HepG2 (cell line): ENCODE results near the gene EVA1C. TPM values are rescaled to one million over a fixed set of nuclear protein-coding genes. Genes with fewer than 3 reads are reported as not detected.

ENCODE experiments used
- ATAC-seq: fragments of 200-7000 bp; cut with Tn5 transposase; 3 replicates; pipeline ENCODE4 v1.9.1; 2020; ENCODE audit warnings: mild to moderate bottlenecking, moderate library complexity
- BruUV-seq: library from RNA; stranded (reverse); fragments of 400-500 nt; replicated peaks from 2 replicates; lab custom pipeline; 2021; lab: Mats Ljungman, UMichigan
- CTCF ChIA-PET: fragments of 300-600 bp; formaldehyde crosslinking; extraction: SDS; loops from one replicate; lab custom pipeline; 2021; ENCODE audit warnings: low total read pairs, inconsistent platforms, low intra/inter-chr PET ratio; lab: Yijun Ruan, JAX
- POLR2A ChIA-PET: fragments of 350-600 bp; sonication (Branson Sonifier 250); formaldehyde crosslinking; loops from one replicate; lab custom pipeline; 2020; ENCODE audit warnings: antibody characterized with exemption, inconsistent platforms; lab: Yijun Ruan, JAX
- DNase-seq: peaks from one replicate; pipeline ENCODE4 v3.0.0-alpha.2; 2015; ENCODE audit warnings: low spot score
- FAIRE-seq: peaks from 3 replicates; lab custom pipeline; 2011; peaks lifted over from hg19 to GRCh38; lab: Jason Lieb, UNC
- H2AFZ ChIP-seq: one replicate; pipeline ENCODE4 v1.6.1; 2011; ENCODE audit warnings: low read length, inconsistent platforms
- H3K27ac ChIP-seq: fragments of 300-600 bp; 3 replicates; pipeline ENCODE4 v1.8.0; 2011; ENCODE audit warnings: mixed run types, mild to moderate bottlenecking, mixed read lengths, low read length, inconsistent platforms; ENCODE audit not compliant: insufficient read depth; ENCODE audit errors: extremely low read length
- H3K27me3 ChIP-seq, 2 experiments: fragments of 200-600 bp in 1 of 2; 2 replicates in 1 of 2; 3 replicates in 1 of 2; pipeline versions ENCODE4 v1.6.0 to v1.8.0; 2011; ENCODE audit warnings: low read length in 2 of 2, mild to moderate bottlenecking in 2 of 2, moderate library complexity in 2 of 2, inconsistent platforms in 1 of 2; ENCODE audit not compliant: insufficient read depth in 2 of 2, control insufficient read depth in 1 of 2
- H3K36me3 ChIP-seq, 2 experiments: fragments of 200-600 bp in 1 of 2; replicated peaks in 1 of 2; 2 replicates in 1 of 2; 3 replicates in 1 of 2; pipeline versions ENCODE4 v1.5.1 to v1.8.0; 2011; ENCODE audit warnings: low read length in 2 of 2, inconsistent platforms in 1 of 2; ENCODE audit not compliant: insufficient read depth in 2 of 2, control insufficient read depth in 1 of 2
- H3K4me1 ChIP-seq: 2 replicates; pipeline ENCODE4 v1.5.1; 2012; ENCODE audit warnings: low read length, inconsistent platforms; ENCODE audit not compliant: insufficient read depth
- H3K4me2 ChIP-seq: 2 replicates; pipeline ENCODE4 v1.6.0; 2011; ENCODE audit warnings: low read depth, low read length, inconsistent platforms
- H3K4me3 ChIP-seq, 3 experiments: fragments of 200-600 bp in 1 of 3; sonication (generic), shearing (Covaris generic) in 1 of 3; replicated peaks in 1 of 3; 2 replicates each; pipeline ENCODE4 v1.5.1; 2011 to 2016; ENCODE audit warnings: low read length in 3 of 3, inconsistent platforms in 2 of 3, low read depth in 2 of 3, mild to moderate bottlenecking in 2 of 3, control low read depth in 1 of 3, mixed read lengths in 1 of 3; ENCODE audit not compliant: insufficient read depth in 1 of 3
- H3K79me2 ChIP-seq: one replicate; pipeline ENCODE4 v1.6.1; 2011; ENCODE audit warnings: low read length, inconsistent platforms; ENCODE audit not compliant: insufficient read depth
- H3K9ac ChIP-seq: 2 replicates; pipeline ENCODE4 v1.6.0; 2011; ENCODE audit warnings: mild to moderate bottlenecking, low read depth, low read length, inconsistent platforms; ENCODE audit not compliant: insufficient read depth
- H3K9me3 ChIP-seq: 2 replicates; pipeline ENCODE4 v1.5.1; 2012; ENCODE audit warnings: mild to moderate bottlenecking, low read length
- H4K20me1 ChIP-seq: 2 replicates; pipeline ENCODE4 v1.6.0; 2011; ENCODE audit warnings: inconsistent platforms, mild to moderate bottlenecking, low read length, moderate library complexity; ENCODE audit not compliant: insufficient read depth
- ADNP ChIP-seq: sonication (generic); formaldehyde crosslinking; IDR thresholded peaks from 2 replicates; pipeline ENCODE4 v1.4.0; 2020; ENCODE audit warnings: missing genetic modification reagents
- CREB1 ChIP-seq, 2 experiments: fragments of 450-650 bp in 1 of 2; IDR thresholded peaks; 2 replicates each; pipeline ENCODE4 v1.6.1; 2016 to 2017; ENCODE audit warnings: control low read depth in 1 of 2, mild to moderate bottlenecking in 1 of 2, missing compliant biosample characterization in 1 of 2, missing genetic modification characterization in 1 of 2
- HNF4G ChIP-seq, 2 experiments: sonication (generic) in 1 of 2; formaldehyde crosslinking in 1 of 2; IDR thresholded peaks; 2 replicates each; pipeline versions ENCODE4 v1.4.0 to v1.6.1; 2011 to 2020; ENCODE audit warnings: borderline replicate concordance in 2 of 2, low read depth in 2 of 2, mild to moderate bottlenecking in 2 of 2, low read length in 1 of 2, missing genetic modification reagents in 1 of 2, moderate library complexity in 1 of 2
- HOXA7 ChIP-seq: sonication (generic); formaldehyde crosslinking; IDR thresholded peaks from 2 replicates; pipeline ENCODE4 v1.8.1; 2022; ENCODE audit warnings: mild to moderate bottlenecking, missing genetic modification reagents, moderate library complexity
- NFIB ChIP-seq: sonication (generic); formaldehyde crosslinking; IDR thresholded peaks from 2 replicates; pipeline ENCODE4 v1.9.0; 2021; ENCODE audit warnings: missing genetic modification reagents, mild to moderate bottlenecking, borderline replicate concordance
- NR1H2 ChIP-seq: sonication (generic); formaldehyde crosslinking; IDR thresholded peaks from 2 replicates; pipeline ENCODE4 v1.8.1; 2022; ENCODE audit warnings: low read depth, missing genetic modification reagents, borderline replicate concordance
- PHB2 ChIP-seq: fragments of 450-650 bp; IDR thresholded peaks from 2 replicates; pipeline ENCODE4 v1.6.1; 2018; ENCODE audit not compliant: partially characterized antibody
- ZBTB20 ChIP-seq: sonication (generic); formaldehyde crosslinking; IDR thresholded peaks from 2 replicates; pipeline ENCODE4 v1.8.1; 2023; ENCODE audit warnings: missing genetic modification reagents, low read depth, mild to moderate bottlenecking, borderline replicate concordance
- ZBTB38 ChIP-seq: sonication (generic); formaldehyde crosslinking; IDR thresholded peaks from 2 replicates; pipeline ENCODE4 v1.5.1; 2020; ENCODE audit warnings: mild to moderate bottlenecking, missing genetic modification reagents
- ZBTB42 ChIP-seq: sonication (generic); formaldehyde crosslinking; IDR thresholded peaks from 2 replicates; pipeline ENCODE4 v1.5.0; 2020; ENCODE audit warnings: mild to moderate bottlenecking, missing genetic modification reagents
- ZEB1 ChIP-seq: IDR thresholded peaks from 2 replicates; pipeline ENCODE4 v1.6.1; 2012; ENCODE audit warnings: mild to moderate bottlenecking, low read depth, inconsistent platforms; ENCODE audit not compliant: insufficient replicate concordance
- ZMYM2 ChIP-seq: sonication (generic); formaldehyde crosslinking; IDR thresholded peaks from 2 replicates; pipeline ENCODE4 v1.8.0; 2022; ENCODE audit warnings: mild to moderate bottlenecking, missing genetic modification reagents
- ZNF83 ChIP-seq: sonication (generic); formaldehyde crosslinking; IDR thresholded peaks from 2 replicates; pipeline ENCODE4 v1.4.0; 2020; ENCODE audit warnings: missing genetic modification reagents, mild to moderate bottlenecking, borderline replicate concordance
- WGBS: methylation state at CpG from one replicate; pipeline ENCODE4 v1.1.6; 2017; ENCODE audit warnings: low lambda C conversion rate; 5-methylcytosine and 5-hydroxymethylcytosine counted together
- in situ Hi-C: cut with HindIII; loops from 2 replicates; pipeline ENCODE4 v1.10.0; 2017; ENCODE audit warnings: low pct_unique_long_range_greater_than_20kb; ENCODE audit not compliant: extremely low pct_ligation_motif_present
- intact Hi-C: fragments of 100-400 bp; cut with micrococcal nuclease; formaldehyde crosslinking; loops from one replicate; pipeline ENCODE4 v1.10.0; 2022; ENCODE audit not compliant: unreplicated experiment
- polyA plus RNA-seq, 8 experiments: library from polyadenylated mRNA; depleted of rRNA in 3 of 8; stranded (reverse) in 7 of 8; unstranded in 1 of 8; fragments of >200 nt; fragmentation: Illumina TruSeq in 4 of 8; extraction: Trizol in 4 of 8; gene quantifications; 2 replicates each; pipeline versions ENCODE4 v1.2.1 to v1.2.3, GENCODE V29; 2011 to 2016; ENCODE audit warnings: low read depth in 4 of 8, missing spikeins in 1 of 8, mixed read lengths in 1 of 8; ENCODE audit not compliant: insufficient read depth in 1 of 8
- total RNA-seq, 5 experiments: library from RNA; depleted of rRNA; stranded (reverse); fragments of >200 nt; fragmentation: Illumina TruSeq; extraction: Trizol; gene quantifications; 2 replicates each; pipeline ENCODE4 v1.2.3, GENCODE V29; 2016; ENCODE audit warnings: low read depth in 1 of 5
- TF ChIP-seq, protein P1 (sequence below): sonication (generic); formaldehyde crosslinking; conservative IDR thresholded peaks from 2 replicates; pipeline ENCODE4 v1.4.0; 2020; ENCODE audit warnings: missing genetic modification reagents

EVA1C gene
- total and polyA plus RNA-seq, 2 of the 13 experiments (the other 11 are each of a cell fraction or from before 2014, with no cell fraction given), result 0.29 to 0.34 TPM

GRCh38 chr21:32516756-32517649 is 104.5 kb downstream of the EVA1C start:
- H2AFZ ChIP-seq, result no peak overlapping the region
- no peak for ATAC-seq
- TF ChIP-seq HNF4G (IDR thresholded peaks at IDR 0.05; ENCODE audit: borderline replicate concordance, low read depth, low read length) (no peak), HNF4G (CRISPR knock-in tag; IDR thresholded peaks at IDR 0.05; ENCODE audit: borderline replicate concordance, low read depth) (no peak), CREB1 (IDR thresholded peaks at IDR 0.05) (0 out of 2 replicates have a peak, but pooled peaks have one; percentile 9), CREB1 (CRISPR knock-in tag; IDR thresholded peaks at IDR 0.05) (no peak)
- no peaks in the 10 kb centered on the region for H3K36me3 ChIP-seq
- no peaks in the 10 kb centered on the region for H3K79me2 ChIP-seq
- WGBS, result 43% methylated on average over 10 of the region's 10 CpGs
- no peak overlapping the region for H3K27ac ChIP-seq
- no peak overlapping the region for H3K4me2 ChIP-seq
- no peak overlapping the region for H3K4me3 ChIP-seq
- in situ Hi-C loops, result no loop called here
- no peaks in the 10 kb centered on the region for H3K9me3 ChIP-seq
- no peak for FAIRE-seq
- no peaks in the 10 kb centered on the region for H4K20me1 ChIP-seq
- H3K4me1 ChIP-seq, result peaks cover 12% of the 10 kb centered on the region; the same call in 1 of the 2 replicates
- CTCF ChIA-PET, result no interaction called here
- no peaks in the 10 kb centered on the region for H3K27me3 ChIP-seq
- POLR2A ChIA-PET, result no interaction called here
- DNase-seq, result no peak
- no peak overlapping the region for H3K9ac ChIP-seq
- no TSS peak for BruUV-seq
- intact Hi-C loops, result no loop called here

- 78% methylated on average over 11 of the region's 12 CpGs for WGBS
- Histone ChIP-seq H3K79me2 (no peaks in the 10 kb centered on the region), H2AFZ (no peak overlapping the region), H3K4me2 (no peak overlapping the region), H3K36me3 (no peaks in the 10 kb centered on the region), H3K9ac (no peak overlapping the region), H3K4me3 (no peak overlapping the region), H3K27ac (no peak overlapping the region), H3K27me3 (no peaks in the 10 kb centered on the region), H4K20me1 (no peaks in the 10 kb centered on the region), H3K9me3 (no peaks in the 10 kb centered on the region), H3K4me1 (peaks cover 32% of the 10 kb centered on the region)
- no TSS peak for BruUV-seq
- ChIA-PET POLR2A (no interaction called here), CTCF (interaction anchor here (0.5 kb wide), 1 partner anchor 321 kb away, joined by 3 read pairs; no protein-coding TSS in a partner anchor)
- in situ Hi-C loops, result no loop called here
- ATAC-seq (peak; percentile 41), DNase-seq (no peak), FAIRE-seq (no peak)
- intact Hi-C loops, result loop anchor here (10.0 kb wide), 1 partner anchor 85 kb away; no protein-coding TSS in a partner anchor
- no peak for TF ChIP-seq HOXA7 (CRISPR knock-in tag)
- no peak for TF ChIP-seq ZBTB42
- TF ChIP-seq ZEB1, result no peak
- TF ChIP-seq NR1H2 (CRISPR knock-in tag), result no peak
- TF ChIP-seq ZBTB38, result no peak
- no peak for TF ChIP-seq ZBTB20 (CRISPR knock-in tag)
- TF ChIP-seq, protein P1, sequence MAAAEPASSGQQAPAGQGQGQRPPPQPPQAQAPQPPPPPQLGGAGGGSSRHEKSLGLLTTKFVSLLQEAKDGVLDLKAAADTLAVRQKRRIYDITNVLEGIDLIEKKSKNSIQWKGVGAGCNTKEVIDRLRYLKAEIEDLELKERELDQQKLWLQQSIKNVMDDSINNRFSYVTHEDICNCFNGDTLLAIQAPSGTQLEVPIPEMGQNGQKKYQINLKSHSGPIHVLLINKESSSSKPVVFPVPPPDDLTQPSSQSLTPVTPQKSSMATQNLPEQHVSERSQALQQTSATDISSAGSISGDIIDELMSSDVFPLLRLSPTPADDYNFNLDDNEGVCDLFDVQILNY, result no peak
- no peak for TF ChIP-seq NFIB (CRISPR knock-in tag)
- TF ChIP-seq ZMYM2 (CRISPR knock-in tag), result no peak
- TF ChIP-seq ZNF83 (CRISPR knock-in tag), result no peak
- no peak for TF ChIP-seq PHB2
- no peak for TF ChIP-seq ADNP (CRISPR knock-in tag)
Observed at GRCh38 chr21:32519945-32520874, 107.7 kb downstream of the EVA1C start.
